ENCODE data around the gene FKBP5. TPM values are rescaled to one million over a fixed set of nuclear protein-coding genes. Genes with fewer than 3 reads are reported as not detected.

The FKBP5 gene
- total and polyA plus RNA-seq, 2 of the 4 experiments (the other 2 are of a cell fraction), result 6.8 to 7.0 TPM

- H3K9me3 ChIP-seq (ENCODE audit: control insufficient read depth, insufficient read depth, low read length), result no peaks in the 10 kb centered on the region
- peak overlapping the region; percentile 55 for H2AK9ac ChIP-seq (replicated peaks; ENCODE audit: low read depth, low read length, poor library complexity)
- H2AFZ ChIP-seq (replicated peaks; ENCODE audit: low read length, poor library complexity), result peak overlapping the region; percentile 67
- in situ Hi-C loops (cut with MboI; ENCODE audit: low sequenced_read_pairs), result loop anchor here (5.0 to 25.0 kb wide), 3 partner anchors 154 to 424 kb away; no protein-coding TSS in a partner anchor
- H3K79me1 ChIP-seq (ENCODE audit: low read depth in 1 of 2, low read length in 2 of 2), result no peaks in the 10 kb centered on the region
- ATAC-seq (ENCODE audit: low read depth) (no peak), DNase-seq (peak; percentile 37)
- H2BK20ac ChIP-seq (ENCODE audit: low read depth, low read length), result no peak overlapping the region
- no peak overlapping the region for H2AK5ac ChIP-seq (ENCODE audit: low read depth, low read length)
- H3K18ac ChIP-seq (ENCODE audit: low read depth, low read length), result no peak overlapping the region
- H4K20me1 ChIP-seq (ENCODE audit: insufficient read depth, low read length), result no peaks in the 10 kb centered on the region
- H3K23ac ChIP-seq (ENCODE audit: low read depth, low read length), result no peak overlapping the region
- H2BK15ac ChIP-seq (ENCODE audit: low read depth, low read length), result no peak overlapping the region
- H4K91ac ChIP-seq (ENCODE audit: insufficient read depth, low read depth, low read length), result no peak overlapping the region
- no peak overlapping the region; the same call in 1 of the 2 replicates for H3K56ac ChIP-seq (ENCODE audit: extremely low read depth, insufficient read depth, low read length)
- no peak overlapping the region for H4K5ac ChIP-seq (ENCODE audit: low read depth, low read length)
- H3K27me3 ChIP-seq (ENCODE audit: control insufficient read depth, insufficient read depth, low read length), result no peaks in the 10 kb centered on the region; the same call in 1 of the 2 replicates
- no peak overlapping the region for H3K4me2 ChIP-seq (ENCODE audit: low read depth, low read length)
- H2BK5ac ChIP-seq (ENCODE audit: low read depth, low read length, poor library complexity, severe bottlenecking), result no peak overlapping the region
- H4K8ac ChIP-seq (ENCODE audit: low read depth in 2 of 2, low read length in 2 of 2), result no peak overlapping the region
- H3K14ac ChIP-seq (replicated peaks; ENCODE audit: low read depth, low read length), result no peak overlapping the region
- WGBS, 2 experiments (ENCODE audit: extremely low coverage in 2 of 2, insufficient read length in 1 of 2), result no CpG with 5 or more reads among the region's 8 CpGs
- H2BK120ac ChIP-seq (ENCODE audit: low read depth, low read length), result no peak overlapping the region
- no peaks in the 10 kb centered on the region for H3K36me3 ChIP-seq (ENCODE audit: control insufficient read depth, insufficient read depth, low read length)
- BruUV-seq (replicated peaks), result no TSS peak
- H3K27ac ChIP-seq (ENCODE audit: insufficient read depth, low read length), result no peak overlapping the region
- H3K4ac ChIP-seq (ENCODE audit: low read depth, low read length), result no peak overlapping the region
- H3K4me3 ChIP-seq (ENCODE audit: insufficient read depth, low read depth, low read length), result no peak overlapping the region
- dilution Hi-C loops (cut with HindIII; ENCODE audit: low sequenced_read_pairs, unreplicated experiment), result no loop called here
- ChIA-PET CTCF (interaction anchor here (0.5 to 2.1 kb wide), 15 partner anchors 94 to 413 kb away, joined by 3 to 12 read pairs (median 4); no protein-coding TSS in a partner anchor), POLR2A (ENCODE audit: unreplicated experiment) (no interaction called here)
- no peak overlapping the region for H3K9ac ChIP-seq (ENCODE audit: low read depth, low read length)
- H3K9me1 ChIP-seq (ENCODE audit: insufficient read depth, low read length), result peaks cover 2% of the 10 kb centered on the region; the same call in 1 of the 2 replicates
- H3K4me1 ChIP-seq (ENCODE audit: control insufficient read depth, insufficient read depth, low read length), result no peaks in the 10 kb centered on the region
- intact Hi-C loops (cut with micrococcal nuclease), result loop anchor here (2.0 kb wide), 1 partner anchor 52 kb away; no protein-coding TSS in a partner anchor
- TF ChIP-seq POLR2A (IDR thresholded peaks at IDR 0.05; ENCODE audit: low read depth, low read length) (peak; percentile 36; the same call in 1 of the 2 replicates), RFX5 (IDR thresholded peaks at IDR 0.05; ENCODE audit: low read depth, low read length) (no peak), CEBPB (IDR thresholded peaks at IDR 0.05; ENCODE audit: low read depth, low read length) (no peak), NFE2L2 (IDR thresholded peaks at IDR 0.05; ENCODE audit: low read depth, low read length) (no peak), MAFK (IDR thresholded peaks at IDR 0.05; ENCODE audit: low read depth, low read length) (no peak), MAZ (IDR thresholded peaks at IDR 0.05; ENCODE audit: borderline replicate concordance, low read depth, low read length) (peak; percentile 39), MXI1 (IDR thresholded peaks at IDR 0.05; ENCODE audit: borderline replicate concordance, low read depth, low read length) (no peak), CTCF (conservative IDR thresholded peaks at IDR 0.05; ENCODE audit: low read depth, low read length) (peak; percentile 89), RCOR1 (IDR thresholded peaks at IDR 0.05; ENCODE audit: insufficient replicate concordance, low read length) (no peak), BHLHE40 (IDR thresholded peaks at IDR 0.05; ENCODE audit: low read depth, low read length) (no peak), FOS (IDR thresholded peaks at IDR 0.05; ENCODE audit: low read depth, low read length) (no peak), SMC3 (IDR thresholded peaks at IDR 0.05; ENCODE audit: low read depth, low read length) (peak; percentile 79), RAD21 (IDR thresholded peaks at IDR 0.05; ENCODE audit: low read length) (peak; percentile 90), USF2 (IDR thresholded peaks at IDR 0.05; ENCODE audit: low read depth, low read length) (no peak)
- TF ChIP-seq, protein P1, sequence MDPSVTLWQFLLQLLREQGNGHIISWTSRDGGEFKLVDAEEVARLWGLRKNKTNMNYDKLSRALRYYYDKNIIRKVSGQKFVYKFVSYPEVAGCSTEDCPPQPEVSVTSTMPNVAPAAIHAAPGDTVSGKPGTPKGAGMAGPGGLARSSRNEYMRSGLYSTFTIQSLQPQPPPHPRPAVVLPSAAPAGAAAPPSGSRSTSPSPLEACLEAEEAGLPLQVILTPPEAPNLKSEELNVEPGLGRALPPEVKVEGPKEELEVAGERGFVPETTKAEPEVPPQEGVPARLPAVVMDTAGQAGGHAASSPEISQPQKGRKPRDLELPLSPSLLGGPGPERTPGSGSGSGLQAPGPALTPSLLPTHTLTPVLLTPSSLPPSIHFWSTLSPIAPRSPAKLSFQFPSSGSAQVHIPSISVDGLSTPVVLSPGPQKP (IDR thresholded peaks at IDR 0.05; ENCODE audit: borderline replicate concordance, low read depth, low read length), result no peak
Observed at GRCh38 chr6:35736253-35736894, 47.7 kb upstream of the FKBP5 start.
